Smooth muscle cell (in vitro differentiated cells): ENCODE results near the gene ZNF169. TPM values are rescaled to one million over a fixed set of nuclear protein-coding genes. Genes with fewer than 3 reads are reported as not detected.
"Not testable (repeated sequence)": the region's sequence is repeated elsewhere in the genome, so short reads cannot be mapped to it uniquely, and the experiment has no call there.

Experiments
- DNase-seq: peaks from one replicate; lab custom pipeline; 2025; ENCODE audit not compliant: unreplicated experiment; lab: John Stamatoyannopoulos, UW
- H2AFZ ChIP-seq: fragments of 200-600 bp; sonication (generic); 2 replicates; pipeline ENCODE4 v1.6.0; 2016; ENCODE audit warnings: antibody characterized with exemption, low read depth, mild to moderate bottlenecking
- H3F3A ChIP-seq: fragments of 200-600 bp; sonication (generic); 2 replicates; pipeline ENCODE4 v1.6.0; 2017; ENCODE audit warnings: antibody characterized with exemption, low read depth
- H3K27ac ChIP-seq: fragments of 200-600 bp; sonication (generic); 2 replicates; pipeline ENCODE4 v1.5.1; 2016; ENCODE audit warnings: low read depth, mild to moderate bottlenecking
- H3K27me3 ChIP-seq: fragments of 200-600 bp; sonication (generic); 2 replicates; pipeline ENCODE4 v1.6.1; 2016; ENCODE audit warnings: low read depth, mild to moderate bottlenecking
- H3K36me3 ChIP-seq: fragments of 200-600 bp; sonication (generic); 2 replicates; pipeline ENCODE4 v1.5.1; 2016; ENCODE audit warnings: low read depth
- H3K4me1 ChIP-seq: fragments of 200-600 bp; sonication (generic); 2 replicates; pipeline ENCODE4 v1.5.1; 2016; ENCODE audit warnings: low read depth
- H3K4me2 ChIP-seq: fragments of 200-600 bp; sonication (generic); 2 replicates; pipeline ENCODE4 v1.6.0; 2016; ENCODE audit warnings: mild to moderate bottlenecking
- H3K4me3 ChIP-seq: fragments of 200-600 bp; sonication (generic); 2 replicates; pipeline ENCODE4 v1.5.1; 2016; ENCODE audit warnings: mild to moderate bottlenecking
- H3K79me2 ChIP-seq: fragments of 200-600 bp; sonication (generic); 2 replicates; pipeline ENCODE4 v1.6.0; 2016; ENCODE audit warnings: low read depth, mild to moderate bottlenecking
- H3K9ac ChIP-seq: fragments of 200-600 bp; sonication (generic); 2 replicates; pipeline ENCODE4 v1.6.0; 2016; ENCODE audit warnings: low read depth
- H3K9me3 ChIP-seq: fragments of 200-600 bp; sonication (generic); replicated peaks from 2 replicates; pipeline ENCODE4 v1.5.1; 2016; ENCODE audit warnings: low read depth
- H4K20me1 ChIP-seq: fragments of 200-600 bp; sonication (generic); 2 replicates; pipeline ENCODE4 v1.6.0; 2016; ENCODE audit warnings: low read depth
- CTCF ChIP-seq: fragments of 200-600 bp; sonication (generic); IDR thresholded peaks from 2 replicates; pipeline ENCODE4 v1.5.1; 2017; ENCODE audit warnings: borderline replicate concordance, mild to moderate bottlenecking, antibody characterized with exemption; ENCODE audit not compliant: insufficient read depth, poor library complexity, severe bottlenecking
- WGBS: methylation state at CpG from one replicate; pipeline ENCODE4 v1.1.7; 2016; ENCODE audit warnings: low lambda C conversion rate; 5-methylcytosine and 5-hydroxymethylcytosine counted together
- polyA plus RNA-seq: library from polyadenylated mRNA; unstranded; fragments of >200 nt; fragmentation: Nextera tagmentation; extraction: Ambion mirVana; gene quantifications from 2 replicates; pipeline ENCODE4 v1.2.1, GENCODE V29; 2016
- total RNA-seq: library from RNA; depleted of rRNA; stranded (reverse); fragments of >200 nt; gene quantifications from 2 replicates; pipeline ENCODE4 v1.2.3, GENCODE V29; 2014

Gene ZNF169
- total and polyA plus RNA-seq, 2 experiments from 2014 or later = 0.45 to 2.1 TPM

GRCh38 chr9:94228616-94229015 is 30.5 kb upstream of the ZNF169 start:
- Histone ChIP-seq H3F3A (no peaks in the 10 kb centered on the region), H3K4me3 (no peak overlapping the region), H3K9me3 (no peaks in the 10 kb centered on the region), H3K9ac (no peak overlapping the region), H4K20me1 (no peaks in the 10 kb centered on the region), H3K79me2 (no peaks in the 10 kb centered on the region), H3K4me2 (no peak overlapping the region), H3K36me3 (no peaks in the 10 kb centered on the region), H2AFZ (no peak overlapping the region), H3K27me3 (no peaks in the 10 kb centered on the region), H3K4me1 (no peaks in the 10 kb centered on the region), H3K27ac (no peak overlapping the region)
- no peak for TF ChIP-seq CTCF
- DNase-seq = no peak

- 81% methylated on average over 3 of the region's 3 CpGs for WGBS
- no peaks in the 10 kb centered on the region for H3K9me3 ChIP-seq
Measured at GRCh38 chr9:94232428-94232827, 26.7 kb upstream of the ZNF169 start.

GRCh38 chr9:94241098-94241497 is 18.0 kb upstream of the ZNF169 start:
- not testable (repeated sequence) for H3K9ac ChIP-seq, H2AFZ ChIP-seq, H3K79me2 ChIP-seq, H3F3A ChIP-seq, H3K9me3 ChIP-seq, H4K20me1 ChIP-seq, H3K27ac ChIP-seq, H3K4me2 ChIP-seq, H3K4me1 ChIP-seq, H3K4me3 ChIP-seq, DNase-seq, H3K36me3 ChIP-seq, H3K27me3 ChIP-seq
- WGBS = 98% methylated on average over 4 of the region's 4 CpGs

More at GRCh38 chr9:94232428-94232827, 26.7 kb upstream of the ZNF169 start:
- H3K79me2 ChIP-seq = no peaks in the 10 kb centered on the region
- H3K36me3 ChIP-seq = no peaks in the 10 kb centered on the region
- no peak for TF ChIP-seq CTCF
- H3K9ac ChIP-seq = no peak overlapping the region
- no peaks in the 10 kb centered on the region for H3K4me1 ChIP-seq
- H3F3A ChIP-seq = no peaks in the 10 kb centered on the region
- H3K27me3 ChIP-seq = no peaks in the 10 kb centered on the region
- no peak for DNase-seq
- H3K4me2 ChIP-seq = no peak overlapping the region
- no peaks in the 10 kb centered on the region for H4K20me1 ChIP-seq
- H3K4me3 ChIP-seq = no peak overlapping the region
- no peak overlapping the region for H2AFZ ChIP-seq
- no peak overlapping the region for H3K27ac ChIP-seq

- 98% methylated on average over 2 of the region's 2 CpGs for WGBS
- no peaks in the 10 kb centered on the region for H3K36me3 ChIP-seq
- no peak for TF ChIP-seq CTCF
- no peaks in the 10 kb centered on the region for H3K27me3 ChIP-seq
- no peak overlapping the region for H3K9ac ChIP-seq
- H4K20me1 ChIP-seq = no peaks in the 10 kb centered on the region
- no peak overlapping the region for H3K4me2 ChIP-seq
- H3K4me3 ChIP-seq = no peak overlapping the region
- H3F3A ChIP-seq = no peaks in the 10 kb centered on the region
- no peak overlapping the region for H2AFZ ChIP-seq
- H3K79me2 ChIP-seq = no peaks in the 10 kb centered on the region
- DNase-seq = no peak
- no peaks in the 10 kb centered on the region for H3K4me1 ChIP-seq
- H3K27ac ChIP-seq = no peak overlapping the region
- H3K9me3 ChIP-seq = no peaks in the 10 kb centered on the region
Measured at GRCh38 chr9:94245651-94246050, 13.4 kb upstream of the ZNF169 start.
